NCI-H146 treated with DMSO at 0.1 percent for 48 hours (cell line): ENCODE results near the gene UBE2E2.

Experiments
- DNase-seq: peaks from one replicate; lab custom pipeline; 2025; ENCODE audit not compliant: unreplicated experiment; lab: John Stamatoyannopoulos, UW

The UBE2E2 gene

GRCh38 chr3:23239211-23240068 is 36.3 kb downstream of the UBE2E2 start:
- DNase-seq: no peak

DNA sequence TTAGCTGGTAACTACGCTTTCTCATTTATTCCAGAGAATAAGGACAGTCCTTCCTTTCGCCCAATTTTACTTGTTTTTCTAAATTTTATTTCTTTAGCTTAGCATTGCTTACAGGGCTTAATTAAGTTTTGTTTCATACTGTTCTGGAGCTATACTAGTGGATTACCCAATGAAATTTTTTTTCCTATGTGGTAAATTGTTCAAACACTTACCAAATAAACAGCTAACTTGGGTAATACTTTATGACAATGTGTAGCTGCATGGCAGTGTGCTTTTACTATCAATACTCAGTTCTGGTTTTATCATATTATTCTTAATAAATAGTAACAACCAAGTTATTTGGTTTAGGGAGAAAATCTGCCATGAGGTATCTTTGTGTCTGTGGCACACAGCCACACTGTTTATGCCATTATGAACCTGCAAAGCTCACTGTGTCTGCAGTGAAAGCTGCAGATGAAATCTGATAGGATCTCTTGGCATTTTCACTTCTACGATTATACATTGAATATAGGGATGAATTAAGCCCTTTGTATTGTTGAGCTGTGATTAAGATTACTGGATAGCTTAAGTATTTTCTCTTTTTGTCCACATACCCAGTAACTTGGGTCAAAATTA is 37.2 kb downstream of the UBE2E2 start:
- no peak for DNase-seq

DNA sequence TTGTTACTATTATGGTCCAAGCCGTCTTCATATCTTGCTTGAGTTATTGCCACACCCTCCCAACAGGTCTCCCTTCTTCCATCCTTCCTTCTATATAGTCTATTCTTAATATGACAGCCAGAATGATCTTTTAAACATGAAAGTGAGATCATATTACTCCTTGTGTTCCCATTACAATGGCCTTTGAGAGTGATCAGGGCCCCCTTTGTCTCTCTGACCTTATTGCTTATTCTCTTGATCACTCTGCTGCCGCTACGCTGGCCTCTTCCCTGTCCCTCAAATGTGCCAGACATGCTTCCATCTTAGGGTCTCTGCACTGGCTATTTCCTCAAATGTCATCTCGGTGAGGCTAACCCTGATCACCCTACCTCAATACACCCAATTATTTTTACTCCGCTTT is 38.1 kb downstream of the UBE2E2 start:
- DNase-seq: no peak

DNA sequence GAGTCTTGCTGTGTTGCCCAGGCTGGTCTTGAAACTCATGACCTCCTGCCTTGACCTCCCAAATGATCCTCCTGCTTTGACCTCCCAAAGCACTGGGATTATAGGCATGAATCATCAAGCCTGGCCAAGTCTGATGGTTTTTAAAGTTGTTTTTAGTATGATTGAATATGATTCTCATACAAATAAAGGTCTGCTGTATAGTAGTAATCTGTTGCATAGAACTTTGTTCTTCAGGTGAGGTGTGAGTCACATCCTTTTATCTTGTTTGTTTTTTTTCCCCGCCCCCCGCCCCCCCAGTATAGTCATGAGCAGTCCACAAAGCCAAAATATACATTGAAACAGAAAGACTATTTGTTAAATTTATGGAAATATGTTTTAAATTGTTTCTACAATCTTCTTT is 39.0 kb downstream of the UBE2E2 start:
- no peak for DNase-seq

DNA sequence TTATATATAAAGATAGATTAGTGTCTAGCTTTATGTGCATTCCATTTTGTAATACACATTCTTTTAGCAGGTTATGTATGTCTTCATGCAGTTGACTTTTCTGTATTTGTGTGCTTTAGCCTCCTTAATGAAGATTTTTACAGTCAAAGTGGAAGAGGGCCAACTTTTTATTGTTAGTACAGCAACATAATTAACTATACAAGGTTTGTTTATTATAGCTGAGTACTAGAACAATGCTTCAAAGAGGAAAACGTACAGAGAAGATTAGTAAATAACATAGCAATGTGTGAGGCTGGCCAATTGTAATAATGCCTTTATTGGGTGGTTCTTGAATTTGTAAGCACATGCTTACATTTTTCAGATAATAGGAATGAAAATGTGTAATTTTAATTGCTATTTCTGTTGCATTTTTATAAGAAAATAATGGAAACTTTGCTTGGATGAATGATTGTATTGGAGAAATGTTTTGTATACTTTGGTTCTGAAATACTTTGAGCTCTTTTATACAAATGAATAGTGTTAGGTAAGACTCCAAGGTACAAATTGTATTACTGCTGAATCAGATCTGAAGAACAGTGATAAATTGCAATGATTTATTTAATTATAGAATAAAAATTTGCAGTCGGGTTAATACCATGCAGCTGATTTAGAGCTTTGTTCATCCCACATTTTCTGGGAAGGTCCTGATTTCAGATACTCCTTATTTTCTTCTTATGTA is 41.4 kb downstream of the UBE2E2 start:
- no peak for DNase-seq

- DNase-seq: no peak
Measured at GRCh38 chr3:23246651-23247050, 43.5 kb downstream of the UBE2E2 start.

DNA sequence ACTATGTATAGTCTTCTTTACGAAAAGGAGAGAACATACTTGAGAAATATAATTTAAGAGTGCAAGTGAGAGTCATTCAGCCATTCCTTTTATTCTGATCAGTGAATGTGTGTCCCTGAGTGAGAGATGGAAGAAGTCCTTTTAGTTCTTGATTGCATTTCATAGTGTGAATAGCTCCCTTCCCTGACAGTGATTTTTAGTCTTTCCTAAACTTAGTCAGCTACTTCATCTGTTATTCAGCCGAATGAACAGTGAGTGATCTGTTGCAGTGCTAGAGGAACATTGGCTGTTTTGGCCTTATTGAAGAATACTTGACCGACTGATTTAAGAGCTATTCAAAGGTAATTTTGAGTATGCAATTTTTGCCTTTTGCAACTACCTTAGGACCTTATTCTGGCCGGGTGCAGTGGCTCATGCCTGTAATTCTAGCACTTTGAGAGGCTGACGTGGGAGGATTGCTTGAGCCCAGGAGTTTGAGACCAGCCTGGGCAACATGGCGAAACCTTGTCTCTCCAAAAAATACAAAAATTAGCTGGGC is 45.5 kb downstream of the UBE2E2 start:
- DNase-seq: no peak

GRCh38 chr3:23249961-23250360 is 46.8 kb downstream of the UBE2E2 start:
- DNase-seq: no peak

GRCh38 chr3:23252122-23252521 is 49.0 kb downstream of the UBE2E2 start:
- DNase-seq: no peak

- DNase-seq: no peak
Measured at GRCh38 chr3:23253214-23253613, 50.1 kb downstream of the UBE2E2 start.

- DNase-seq: no peak
Measured at GRCh38 chr3:23254282-23254681, 51.2 kb downstream of the UBE2E2 start.

DNA sequence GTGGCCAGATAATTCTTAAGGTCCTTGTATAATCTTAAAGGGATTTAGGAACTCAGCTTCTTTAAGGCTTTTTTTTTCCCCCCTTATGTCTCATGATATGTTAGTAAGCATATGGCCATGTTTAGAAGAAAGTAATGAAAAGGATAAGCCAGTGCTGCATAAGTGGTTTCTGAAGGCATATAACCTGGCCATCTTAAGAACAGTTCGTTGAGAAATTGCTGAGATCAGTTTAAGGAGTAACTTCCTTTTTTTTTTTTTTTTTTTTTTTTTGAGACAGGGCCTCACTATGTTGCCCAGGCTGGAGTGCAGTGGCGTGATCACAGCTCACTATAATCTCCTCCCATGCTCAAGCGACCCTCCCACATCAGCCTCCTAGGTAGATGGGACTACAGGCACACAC is 51.7 kb downstream of the UBE2E2 start:
- no peak for DNase-seq

GRCh38 chr3:23256741-23257435 is 53.8 kb downstream of the UBE2E2 start:
- no peak for DNase-seq

DNA sequence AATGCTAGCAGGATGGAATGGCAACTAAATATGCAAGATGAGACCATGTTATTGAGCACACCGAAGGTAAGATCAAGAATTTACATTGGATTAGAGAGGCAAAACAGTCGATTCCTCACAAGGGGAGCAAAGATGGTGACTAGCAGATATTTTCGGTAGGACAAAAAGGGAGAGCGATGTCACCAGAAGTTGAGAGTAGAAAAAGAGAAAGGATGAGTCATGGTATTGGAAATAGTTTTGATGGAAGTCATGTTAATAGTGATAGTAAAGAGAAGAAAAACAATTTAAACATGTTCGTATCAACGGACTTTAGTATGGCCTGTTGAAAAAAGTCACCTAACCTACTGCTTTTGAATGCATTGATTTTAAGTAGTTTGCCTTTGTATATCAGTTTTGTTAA is 55.0 kb downstream of the UBE2E2 start:
- no peak for DNase-seq

DNA sequence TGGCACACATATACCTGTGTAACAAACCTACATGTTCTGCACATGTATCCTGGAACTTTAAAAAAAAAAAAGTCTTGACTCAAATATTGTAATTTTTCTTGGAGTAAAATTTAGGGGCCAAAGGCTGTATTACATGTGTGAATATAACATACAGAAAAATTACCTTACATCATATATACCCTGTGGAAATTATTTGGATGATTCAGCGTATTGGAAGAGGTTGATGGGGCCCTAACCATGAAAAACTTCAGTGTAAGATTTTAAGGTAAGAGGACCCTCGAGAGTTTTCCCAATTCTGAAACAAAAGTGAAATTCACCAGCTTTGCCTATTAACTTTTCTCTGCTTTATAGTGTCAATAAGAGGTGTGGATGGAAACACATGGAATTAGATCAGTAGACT is 56.4 kb downstream of the UBE2E2 start:
- DNase-seq: no peak

GRCh38 chr3:23262766-23263165 is 59.6 kb downstream of the UBE2E2 start:
- no peak for DNase-seq

- no peak for DNase-seq
Measured at GRCh38 chr3:23263796-23264195, 60.7 kb downstream of the UBE2E2 start.

DNA sequence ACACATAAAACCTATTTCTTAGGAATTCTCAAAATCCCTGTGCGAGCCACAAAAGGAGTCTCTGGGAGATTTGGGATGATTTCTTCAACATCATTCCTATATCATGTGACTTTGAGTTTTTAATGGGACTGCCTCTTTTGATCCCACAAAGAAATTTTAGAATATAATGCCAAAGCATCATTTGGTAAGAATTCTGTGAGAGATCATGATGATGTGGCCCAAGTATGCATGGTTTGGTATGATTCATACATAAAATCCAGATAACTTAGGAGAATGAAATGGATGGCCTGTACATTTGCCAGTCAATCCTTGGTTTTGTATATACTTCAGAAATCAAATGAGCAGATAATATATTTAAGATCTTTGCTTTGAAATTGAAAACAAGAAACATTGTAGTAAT is 61.3 kb downstream of the UBE2E2 start:
- no peak for DNase-seq

DNA sequence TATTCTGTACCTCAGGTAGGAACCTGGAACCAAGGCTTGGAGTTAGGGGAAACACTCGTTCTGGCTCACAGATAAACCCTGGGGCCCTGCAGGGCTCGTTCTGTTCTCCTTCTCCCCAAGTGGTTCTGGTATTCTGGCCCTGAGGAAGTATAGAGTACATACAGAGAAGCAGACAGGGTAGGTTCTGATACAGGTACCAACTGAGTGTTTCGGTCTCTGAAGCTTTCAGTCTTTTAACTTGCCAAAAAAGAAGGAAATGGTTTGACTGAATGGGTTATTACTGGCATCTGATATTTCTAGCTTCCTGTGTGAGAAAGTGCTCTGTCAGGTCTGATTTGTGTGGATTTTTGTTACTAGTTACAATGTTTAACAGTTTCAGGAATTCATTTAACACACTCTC is 67.3 kb downstream of the UBE2E2 start:
- DNase-seq: no peak

- DNase-seq: no peak
Measured at GRCh38 chr3:23271876-23272741, 69.0 kb downstream of the UBE2E2 start.
